Measurements from ENCODE around the gene VMO1. TPM values are rescaled to one million over a fixed set of nuclear protein-coding genes. Genes with fewer than 3 reads are reported as not detected.
A peak's percentile ranks its signal among the peaks of the same experiment; 100 is the strongest.

Gene VMO1
- total RNA-seq, 6 experiments from 2014 or later: 3.5 to 12.3 (median 5.2) TPM

GRCh38 chr17:4810696-4811290 is 24.6 kb upstream of the VMO1 start:
- intact Hi-C loops (cut with DNase I): no loop called here
- Histone ChIP-seq H3K36me3 (peaks cover 0 to 4% (median 0%) of the 10 kb centered on the region in 4 donors), H3K9me3 (no peaks in the 10 kb centered on the region), H3K4me1 (peaks cover 0 to 12% (median 3%) of the 10 kb centered on the region in 4 donors), H3K27ac (no peak overlapping the region), H3K4me3 (no peak overlapping the region), H3K27me3 (no peaks in the 10 kb centered on the region)
- ATAC-seq (no peak), DNase-seq (peak in 1 of 3 donors; percentile 36)
- 35% methylated on average over 10 of the region's 13 CpGs for WGBS (ENCODE audit: insufficient coverage, low coverage, low lambda C conversion rate, missing lambda C conversion rate)
- no peak for TF ChIP-seq CTCF (IDR thresholded peaks at IDR 0.05)

GRCh38 chr17:4808378-4808767 is 22.2 kb upstream of the VMO1 start:
- Histone ChIP-seq H3K27ac (peak overlapping the region in 1 of 3 donors; percentile 7), H3K36me3 (no peaks in the 10 kb centered on the region), H3K4me1 (peaks cover 0 to 12% (median 3%) of the 10 kb centered on the region in 4 donors), H3K27me3 (no peaks in the 10 kb centered on the region), H3K4me3 (peak overlapping the region in 2 of 3 donors; percentile 76 to 84), H3K9me3 (no peaks in the 10 kb centered on the region)
- TF ChIP-seq POLR2A (IDR thresholded peaks at IDR 0.05) (no peak), CTCF (IDR thresholded peaks at IDR 0.05) (peak; percentile 7 to 44 (median 16))
- intact Hi-C loops (cut with DNase I): loop anchor here in 1 of 2 donors (5.0 kb wide), 1 partner anchor 74 kb away; no protein-coding TSS in a partner anchor
- peak; percentile 81 to 86 (median 83) for ATAC-seq
- 31% methylated on average over 2 of the region's 6 CpGs for WGBS (ENCODE audit: insufficient coverage, low coverage, low lambda C conversion rate, missing lambda C conversion rate)
- DNase-seq: peak; percentile 82 to 90 (median 90)

- intact Hi-C loops (cut with DNase I): loop anchor here in 1 of 2 donors (5.0 kb wide), 1 partner anchor 75 kb away; no protein-coding TSS in a partner anchor
- H3K4me3 ChIP-seq: peak overlapping the region; percentile 65 to 84 (median 76)
- no peaks in the 10 kb centered on the region for H3K27me3 ChIP-seq
- 3% methylated on average over 13 of the region's 32 CpGs for WGBS (ENCODE audit: insufficient coverage, low coverage, low lambda C conversion rate, missing lambda C conversion rate)
- DNase-seq: no peak
- H3K9me3 ChIP-seq: no peaks in the 10 kb centered on the region
- ATAC-seq: peak; percentile 1 to 11 (median 3)
- peak overlapping the region in 1 of 3 donors; percentile 7 for H3K27ac ChIP-seq
- H3K4me1 ChIP-seq: peaks cover 0 to 12% (median 3%) of the 10 kb centered on the region in 4 donors
- H3K36me3 ChIP-seq: no peaks in the 10 kb centered on the region
- no peak for TF ChIP-seq POLR2A (IDR thresholded peaks at IDR 0.05)
- TF ChIP-seq CTCF (IDR thresholded peaks at IDR 0.05): no peak
Observed at GRCh38 chr17:4807605-4808377, 21.6 kb upstream of the VMO1 start.

GRCh38 chr17:4806777-4807604 is 20.8 kb upstream of the VMO1 start, which contains the start of gene PLD2:
TSS of gene PLD2 (plus strand) at chr17:4807152. CDS start at chr17:4807773, 621 bp downstream.
- ATAC-seq: peak; percentile 90 to 98 (median 94)
- H3K4me3 ChIP-seq: peak within 1 kb of the TSS; percentile 65 to 84 (median 76)
- 0% methylated on average over 2 of the region's 106 CpGs for WGBS (ENCODE audit: insufficient coverage, low coverage, low lambda C conversion rate, missing lambda C conversion rate)
- H3K27ac ChIP-seq: peak within 1 kb of the TSS in 2 of 3 donors; percentile 66 to 76
- TF ChIP-seq CTCF (IDR thresholded peaks at IDR 0.05) (no peak), POLR2A (IDR thresholded peaks at IDR 0.05) (peak; percentile 62)
- H3K9me3 ChIP-seq: no peaks in the 10 kb centered on the region
- H3K27me3 ChIP-seq: no peaks in the 10 kb centered on the region
- peaks cover 0 to 12% (median 3%) of the 10 kb centered on the region in 4 donors for H3K4me1 ChIP-seq
- no peaks in the 10 kb centered on the region for H3K36me3 ChIP-seq
- intact Hi-C loops (cut with DNase I): loop anchor here in 1 of 2 donors (5.0 kb wide), 1 partner anchor 75 kb away; no protein-coding TSS in a partner anchor
- peak; percentile 94 to 95 (median 94) for DNase-seq

Data from right lobe of liver (tissue), 6 donors.